Measurements from ENCODE around the gene LRRC8C.

LRRC8C gene

DNA sequence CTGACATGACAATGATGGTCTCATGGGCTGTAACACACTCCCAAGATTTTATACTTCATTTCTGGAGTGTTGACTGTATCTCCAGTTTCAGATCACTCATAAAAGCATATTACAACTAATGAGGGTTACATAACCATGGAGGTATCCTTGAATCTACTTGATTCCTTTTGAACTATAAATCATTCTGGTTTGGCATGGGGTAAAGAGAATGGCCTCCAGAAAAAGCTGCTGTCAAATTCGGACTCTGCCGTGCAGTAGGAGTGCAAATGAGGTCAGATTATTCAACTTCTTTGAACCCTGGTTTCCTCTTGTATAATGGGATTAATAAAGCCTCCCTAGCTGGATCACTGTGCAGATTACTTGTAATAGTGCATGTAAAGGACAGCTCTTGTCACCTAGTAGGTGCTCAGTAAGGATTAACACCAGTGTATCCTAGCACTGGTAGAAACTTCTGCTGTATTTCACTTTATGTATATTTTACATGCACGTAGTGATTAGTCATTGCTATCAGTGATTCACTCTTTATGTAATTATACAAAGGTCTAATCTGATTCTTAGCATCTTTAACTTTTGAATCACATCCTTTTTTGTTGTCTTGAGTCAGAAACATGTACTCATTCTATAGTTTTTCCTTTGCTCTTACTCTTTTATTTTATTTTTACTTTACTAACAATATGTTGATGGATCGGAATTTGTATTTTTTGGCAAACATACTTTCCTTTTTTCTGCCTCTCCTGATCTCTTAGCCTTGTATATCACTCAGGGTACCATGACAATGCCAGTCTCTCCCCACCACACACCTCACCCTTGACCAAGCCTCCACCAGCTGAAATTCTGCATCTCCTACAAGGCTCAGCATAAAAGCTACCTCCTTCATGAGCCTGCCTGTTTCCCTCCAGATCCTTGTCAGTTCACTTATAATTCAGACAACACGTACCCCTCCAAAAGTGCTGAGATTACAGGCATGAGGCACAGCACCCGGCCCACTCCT is 3.2 kb downstream of the LRRC8C start:
- no peak for DNase-seq

DNA sequence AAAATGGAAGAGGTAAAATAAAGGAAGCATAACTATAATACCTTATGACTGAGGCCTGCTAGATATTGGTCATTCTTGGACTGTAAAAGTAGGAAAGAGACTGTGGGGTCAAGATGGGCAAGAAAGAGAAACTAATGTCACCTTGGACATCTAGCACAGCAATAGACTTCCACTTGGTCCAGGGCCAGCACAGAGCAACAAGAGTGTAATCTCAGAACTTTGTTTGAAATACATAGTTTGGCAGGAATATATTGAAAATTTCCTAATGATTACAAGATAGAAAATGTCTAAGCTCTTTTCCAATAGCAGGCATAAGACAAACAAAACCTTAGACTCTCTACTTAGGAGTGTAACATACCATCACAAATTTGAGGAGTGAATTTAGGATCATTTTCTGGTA is 4.6 kb downstream of the LRRC8C start:
- DNase-seq, result no peak

DNA sequence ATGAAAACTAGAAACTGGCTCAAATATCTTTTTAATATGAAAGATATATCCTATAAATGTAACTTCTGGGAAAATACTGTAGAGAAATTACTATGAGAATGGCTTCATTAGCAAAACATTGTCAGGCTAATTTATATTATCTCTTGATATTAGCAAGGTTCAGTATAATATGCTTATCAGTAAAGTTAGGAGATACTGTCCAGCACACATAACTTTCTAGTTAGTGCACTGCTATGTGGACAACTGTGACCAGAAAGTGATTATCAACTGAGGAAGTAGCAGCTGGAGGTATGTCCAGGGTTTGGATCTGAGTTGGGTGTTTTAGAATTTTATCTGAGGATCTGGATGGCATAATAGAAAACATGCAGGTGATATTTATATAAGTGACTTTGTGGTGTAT is 7.5 kb downstream of the LRRC8C start:
- DNase-seq, result no peak

DNA sequence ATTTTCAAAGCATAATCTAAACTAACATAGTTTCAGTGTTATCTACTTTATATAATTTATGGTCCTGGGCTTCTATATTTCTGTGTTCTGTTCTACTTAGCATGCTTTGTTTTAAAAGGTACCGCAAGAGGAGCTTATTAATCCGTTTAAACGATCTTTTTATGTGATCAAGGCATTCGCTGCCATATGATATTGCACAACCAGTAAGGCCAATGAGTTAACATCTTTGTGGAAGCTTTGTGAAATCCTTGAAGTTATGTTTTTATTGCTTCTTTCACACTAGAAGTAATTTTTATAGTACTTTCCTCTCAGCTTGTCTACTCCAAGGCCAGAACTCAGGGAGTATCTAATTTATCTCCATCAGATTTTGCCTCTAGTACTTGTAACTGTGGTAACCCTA is 8.9 kb downstream of the LRRC8C start:
- DNase-seq, result no peak

DNA sequence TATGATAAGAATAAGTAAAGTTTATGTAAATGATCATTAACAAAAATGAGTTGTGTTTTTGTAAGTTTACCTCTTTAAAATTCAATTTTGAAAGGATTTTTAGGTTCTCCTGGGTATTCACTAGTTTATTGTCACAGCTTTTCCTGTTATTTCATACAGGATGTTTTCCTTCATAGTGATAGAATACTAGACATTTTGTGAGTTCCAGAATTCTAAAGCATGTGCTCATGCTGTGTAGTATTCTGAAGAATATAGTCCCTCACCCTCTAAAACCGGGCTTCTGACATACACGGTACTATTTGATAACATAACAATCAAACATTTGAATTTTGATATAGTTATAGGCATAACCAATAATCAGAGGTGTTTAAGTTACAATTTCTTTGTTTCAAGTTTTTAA is 10.7 kb downstream of the LRRC8C start:
- no peak for DNase-seq

DNA sequence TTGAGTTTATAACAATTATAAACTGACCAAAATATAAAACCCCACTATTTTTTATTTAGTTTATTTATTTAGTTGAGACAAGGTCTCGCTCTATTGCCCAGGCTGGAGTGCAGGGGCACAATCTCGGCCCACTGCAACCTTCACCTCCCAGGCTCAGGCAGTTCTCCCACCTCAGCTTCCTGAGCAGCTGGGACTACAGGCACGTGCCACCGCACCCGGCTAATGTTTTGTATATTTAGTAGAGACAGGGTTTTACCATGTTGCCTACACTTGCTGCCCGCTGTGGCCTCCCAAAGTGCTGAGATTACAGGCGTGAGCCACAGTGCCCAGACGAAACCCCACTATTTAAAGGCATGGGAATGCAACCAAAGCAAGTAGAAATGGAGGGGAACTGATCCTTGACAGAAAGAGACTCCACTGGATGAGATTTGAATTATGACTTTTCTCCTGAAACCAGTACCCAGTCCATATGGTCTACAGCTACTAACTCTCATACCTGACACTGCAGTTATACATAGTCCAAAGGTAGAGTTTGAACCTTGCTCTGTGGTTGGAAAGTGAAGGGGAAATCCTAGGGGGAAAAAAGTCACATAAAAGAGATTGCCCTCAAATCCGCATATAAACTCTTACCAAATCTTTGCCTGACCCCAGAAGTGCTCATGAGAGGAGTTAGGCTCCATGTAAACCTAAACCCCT is 11.3 kb downstream of the LRRC8C start:
- DNase-seq, result no peak

DNA sequence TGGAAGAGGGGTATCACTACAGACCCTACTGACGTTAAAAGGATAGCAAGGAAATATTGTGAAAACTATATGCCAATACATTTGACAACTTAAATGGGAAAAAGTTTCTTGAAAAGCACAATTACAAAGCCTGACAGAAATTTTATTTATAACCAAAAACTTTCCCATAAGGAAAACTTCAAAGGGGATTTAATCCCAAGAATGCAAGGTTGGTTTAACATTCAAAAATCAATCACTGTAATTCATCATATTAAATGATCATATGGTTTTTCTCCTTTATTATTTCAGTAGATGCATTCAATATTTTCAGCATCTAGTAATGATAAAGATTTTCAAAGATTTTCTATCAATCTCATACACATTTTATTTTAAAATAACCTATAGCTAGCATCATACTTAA is 13.3 kb downstream of the LRRC8C start:
- no peak for DNase-seq

DNA sequence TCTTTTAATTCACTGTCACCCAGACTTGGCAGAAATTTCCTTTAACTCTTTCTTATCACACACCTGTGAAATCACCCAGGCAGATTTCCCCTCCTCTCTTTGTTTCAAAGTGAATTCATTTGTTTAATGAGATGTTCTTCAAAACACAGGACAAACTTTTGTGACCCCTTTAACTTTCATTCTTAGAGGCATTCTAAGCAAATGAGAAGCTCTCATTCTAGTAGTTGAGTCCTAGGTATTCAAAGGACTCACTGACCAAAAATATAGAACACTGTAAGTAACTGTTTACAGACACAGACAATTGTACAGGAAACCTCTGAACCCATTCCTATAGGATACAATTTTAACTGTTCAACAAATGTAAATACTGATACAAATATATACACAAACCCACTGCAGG is 16.9 kb downstream of the LRRC8C start:
- DNase-seq, result no peak

DNA sequence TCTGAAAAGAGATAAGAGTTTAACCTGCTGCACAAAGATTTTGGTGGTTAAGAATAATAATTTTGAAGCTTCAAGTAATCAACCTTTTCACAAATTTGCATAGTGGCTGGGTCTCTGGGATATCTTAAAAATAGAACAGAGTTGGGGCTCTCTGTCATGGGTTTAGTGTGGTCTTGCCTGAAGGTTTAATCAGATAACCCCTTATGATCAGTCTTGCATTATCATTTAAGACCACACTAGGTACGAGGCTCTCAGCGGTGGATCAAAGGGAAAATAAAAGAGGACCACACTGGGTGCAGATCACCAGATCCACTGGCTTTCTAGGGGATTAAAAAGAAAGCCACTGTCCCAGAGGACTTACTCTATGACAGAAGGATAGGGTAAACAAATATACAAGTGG is 19.5 kb downstream of the LRRC8C start:
- no peak for DNase-seq

DNA sequence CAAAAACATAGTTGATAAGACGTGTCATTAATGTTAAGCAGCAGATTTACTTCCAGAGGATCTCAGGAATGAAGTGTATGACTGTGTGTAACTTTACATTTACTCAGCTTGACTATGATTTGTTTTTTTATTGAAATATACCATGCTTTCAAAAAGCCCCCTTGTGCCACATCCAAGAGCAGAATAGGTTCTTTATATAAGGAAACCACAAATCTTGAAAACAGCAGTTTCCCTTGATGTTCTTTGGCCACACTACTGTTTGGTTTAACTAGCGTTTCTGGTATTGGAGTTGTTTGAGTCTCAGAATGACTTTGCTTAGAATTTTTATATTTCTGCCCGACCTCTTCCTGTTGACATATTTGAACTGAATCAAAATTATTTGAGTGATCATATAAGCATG is 25.0 kb downstream of the LRRC8C start:
- no peak for DNase-seq

DNA sequence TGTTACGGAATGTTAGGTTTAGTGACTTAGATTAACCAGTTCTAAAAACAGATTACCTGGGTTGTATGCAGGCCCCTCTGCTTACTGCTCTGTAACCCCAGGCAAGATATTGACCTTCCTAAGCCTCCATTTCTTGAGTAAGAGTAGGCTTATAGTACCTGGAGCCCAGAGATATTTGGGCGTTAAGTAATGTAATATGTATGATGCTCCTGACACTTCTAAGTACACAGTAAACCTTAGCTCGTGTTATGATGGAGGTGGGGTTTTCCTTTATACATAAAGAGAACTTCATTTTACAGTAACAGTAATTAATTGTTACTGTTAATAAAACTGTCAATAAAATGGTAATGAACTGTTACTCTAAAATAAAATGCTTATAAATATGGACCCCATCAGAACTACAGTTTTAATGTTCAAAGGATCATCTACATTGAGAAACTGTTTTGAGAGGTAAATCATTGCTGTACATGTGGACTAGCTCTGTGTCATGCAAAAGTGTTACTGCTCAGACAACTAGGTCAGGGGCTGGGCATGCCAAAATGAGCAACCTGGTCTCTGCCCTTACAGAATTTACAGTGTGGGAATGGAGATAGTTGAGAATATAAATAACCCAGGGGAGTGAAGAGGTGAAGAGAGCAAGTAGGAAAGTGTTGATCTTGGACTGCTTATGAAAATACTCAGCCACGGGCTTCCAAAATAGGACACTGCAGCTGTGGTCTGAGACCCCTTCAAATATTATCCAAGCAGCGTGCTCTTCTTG is 26.6 kb downstream of the LRRC8C start:
- DNase-seq, result no peak

DNA sequence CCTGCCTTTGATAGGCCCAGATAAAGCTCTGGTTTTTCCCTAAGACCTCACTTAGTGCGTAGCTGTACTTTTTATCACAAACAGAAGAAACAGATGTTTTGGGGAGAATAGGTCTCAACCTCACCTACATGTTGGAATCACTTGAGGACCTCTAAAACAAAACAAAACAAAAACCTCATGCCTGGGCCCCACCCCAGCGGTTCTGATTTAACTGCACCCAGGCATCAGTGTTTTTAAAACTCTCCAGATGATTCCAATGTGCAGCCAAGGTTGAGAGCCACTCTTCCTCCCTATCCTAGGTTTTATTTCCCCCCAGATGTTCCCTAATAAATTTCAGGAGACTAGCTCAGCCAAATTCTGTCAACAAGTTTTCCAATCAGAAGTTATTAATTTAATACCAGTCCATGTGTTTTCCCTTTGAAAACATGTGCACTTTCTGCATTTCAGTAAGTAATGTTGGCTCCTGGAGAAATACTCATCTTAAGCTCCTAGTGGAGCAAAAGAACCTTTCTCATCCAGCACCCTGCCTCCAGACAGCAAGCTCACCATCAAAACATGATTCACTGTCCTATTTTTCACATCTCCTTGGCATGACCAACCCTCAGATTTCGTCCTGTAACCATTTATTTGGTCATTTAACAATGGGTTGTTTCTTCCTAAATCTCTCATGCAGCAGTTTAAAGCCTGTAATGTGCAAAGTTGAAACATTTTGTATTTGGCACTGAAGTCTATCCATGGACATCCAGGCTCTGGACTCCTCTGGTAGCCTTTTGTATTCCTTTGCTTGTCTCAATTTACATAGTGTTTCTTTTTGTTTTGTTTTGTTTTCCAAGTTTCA is 27.5 kb downstream of the LRRC8C start:
- DNase-seq, result no peak

DNA sequence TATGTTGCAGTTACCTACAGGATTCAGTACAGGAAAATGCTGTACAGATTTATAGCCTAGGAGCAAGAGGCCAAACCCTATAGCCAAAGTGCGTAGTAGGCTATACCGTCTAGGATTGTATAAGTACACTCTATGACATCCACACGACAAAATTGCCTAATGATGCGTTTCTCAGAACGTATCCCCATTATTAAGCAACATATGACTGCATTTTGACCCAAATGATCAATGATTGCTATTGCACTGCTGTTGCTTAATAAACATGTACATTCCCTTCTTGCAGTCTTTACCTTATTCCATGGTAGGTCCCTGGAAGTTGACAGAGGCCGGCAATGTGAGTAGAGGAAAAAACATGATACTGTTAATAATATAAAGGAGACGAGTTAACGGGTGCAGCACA is 33.0 kb downstream of the LRRC8C start:
- no peak for DNase-seq

DNA sequence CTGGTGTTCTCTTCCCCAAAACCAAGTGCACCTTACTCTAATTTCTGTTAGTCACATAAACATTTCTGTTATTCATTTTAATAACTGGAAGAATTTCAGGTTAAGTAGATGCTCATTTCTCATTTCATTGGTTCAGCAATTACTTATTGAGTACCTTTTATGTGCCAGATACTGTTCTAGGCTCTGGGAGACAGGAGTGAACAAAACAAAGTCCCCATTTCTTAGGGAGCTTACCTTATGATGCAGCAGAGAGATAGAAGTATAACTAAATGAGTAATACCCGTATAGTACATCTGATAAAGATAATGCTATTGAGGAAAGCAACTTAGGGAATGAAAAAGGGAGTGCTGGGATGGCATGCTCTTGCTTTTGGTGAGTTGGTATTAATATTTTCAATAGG is 33.7 kb downstream of the LRRC8C start:
- no peak for DNase-seq

DNA sequence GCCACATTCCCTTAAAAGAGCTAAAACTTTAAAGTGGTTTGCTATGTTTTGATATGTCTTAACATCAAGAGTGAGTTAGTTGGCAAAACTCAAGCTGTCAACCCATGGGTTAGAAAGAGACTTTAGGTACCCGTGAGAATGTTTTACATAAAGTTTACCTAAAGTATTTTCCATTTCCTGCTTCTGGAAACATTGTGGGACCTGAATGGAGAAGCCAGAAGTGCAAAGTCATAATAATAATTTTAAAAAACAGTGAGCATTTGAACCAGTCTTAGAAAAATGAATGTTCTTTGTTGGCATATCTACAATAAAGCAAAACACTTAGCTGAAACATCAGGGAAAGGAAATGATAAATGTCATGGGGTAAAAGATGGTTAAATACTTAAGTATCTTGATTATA is 34.8 kb downstream of the LRRC8C start:
- no peak for DNase-seq

DNA sequence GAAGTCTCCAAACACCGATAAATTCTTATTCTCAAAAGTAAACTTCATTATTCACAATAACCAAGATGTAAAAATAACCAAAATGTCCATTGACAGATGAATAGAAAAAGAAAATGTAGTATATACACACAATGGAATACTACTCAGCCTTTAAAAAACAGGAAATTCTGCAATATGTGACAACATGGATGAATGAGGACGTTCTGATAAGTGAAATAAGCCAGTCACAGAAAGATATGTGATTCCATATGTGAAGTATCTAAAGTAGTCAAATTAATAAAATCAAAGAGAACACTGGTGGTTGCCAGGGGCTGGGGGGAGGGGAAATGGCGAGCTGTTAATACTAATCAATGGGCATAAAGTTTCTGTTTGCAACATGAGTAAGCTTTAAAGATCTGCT is 36.0 kb downstream of the LRRC8C start:
- DNase-seq, result no peak

DNA sequence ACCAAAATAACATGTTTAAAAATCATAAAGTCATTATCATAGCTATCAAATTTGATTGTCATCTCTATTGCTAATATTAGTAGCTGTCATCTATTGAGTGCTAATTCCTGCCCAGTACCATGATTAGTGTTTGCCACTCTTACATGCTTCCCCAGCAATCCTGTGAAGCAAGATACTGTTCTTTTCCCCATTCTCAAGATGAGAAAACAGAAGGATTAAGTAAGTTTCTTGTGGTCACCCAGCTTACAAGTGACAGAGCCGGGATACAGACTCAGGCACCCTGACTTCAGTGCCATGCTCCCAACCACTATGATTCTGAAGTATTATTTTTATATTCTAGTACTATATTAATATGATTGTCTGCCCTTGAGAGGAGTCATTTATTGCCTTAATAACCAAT is 36.5 kb downstream of the LRRC8C start:
- no peak for DNase-seq

DNA sequence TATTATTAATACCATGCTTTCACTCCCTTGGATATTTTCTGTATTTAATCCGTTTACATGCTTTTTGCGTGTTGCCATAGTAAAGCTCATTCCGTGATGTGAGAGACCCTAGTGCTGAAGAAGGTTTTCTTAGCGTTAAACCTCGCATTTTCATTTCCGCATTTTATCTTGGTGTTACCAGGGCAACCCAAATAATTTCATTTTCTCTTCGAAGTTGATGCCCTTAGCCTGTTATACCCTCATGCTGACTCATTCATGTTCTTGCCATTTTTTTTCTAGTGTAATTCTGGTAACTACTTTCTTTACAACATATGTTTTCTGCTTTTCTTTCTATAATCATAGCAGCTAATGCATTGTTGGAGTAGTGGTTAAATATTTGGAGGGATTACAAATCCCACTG is 37.2 kb downstream of the LRRC8C start:
- DNase-seq, result no peak

DNA sequence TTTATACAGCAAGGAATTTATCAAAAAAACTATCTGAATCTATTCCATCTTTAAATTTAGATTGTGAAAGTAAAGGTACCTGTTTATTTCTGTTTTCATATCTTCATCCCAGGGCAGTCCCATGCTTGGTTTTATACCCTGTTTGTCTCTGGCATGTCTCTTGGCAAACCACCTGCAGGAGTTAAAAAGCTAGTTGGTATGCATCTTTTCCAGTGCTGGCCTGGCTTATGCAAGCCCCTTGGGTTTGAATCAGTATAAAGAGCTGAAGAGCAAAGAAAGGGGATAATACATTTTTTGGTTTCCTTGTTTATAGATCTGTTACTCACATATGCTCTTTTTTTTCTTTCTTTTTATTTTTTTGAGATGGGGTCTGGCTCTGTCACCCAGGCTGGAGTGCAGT is 37.8 kb downstream of the LRRC8C start:
- DNase-seq, result no peak

DNA sequence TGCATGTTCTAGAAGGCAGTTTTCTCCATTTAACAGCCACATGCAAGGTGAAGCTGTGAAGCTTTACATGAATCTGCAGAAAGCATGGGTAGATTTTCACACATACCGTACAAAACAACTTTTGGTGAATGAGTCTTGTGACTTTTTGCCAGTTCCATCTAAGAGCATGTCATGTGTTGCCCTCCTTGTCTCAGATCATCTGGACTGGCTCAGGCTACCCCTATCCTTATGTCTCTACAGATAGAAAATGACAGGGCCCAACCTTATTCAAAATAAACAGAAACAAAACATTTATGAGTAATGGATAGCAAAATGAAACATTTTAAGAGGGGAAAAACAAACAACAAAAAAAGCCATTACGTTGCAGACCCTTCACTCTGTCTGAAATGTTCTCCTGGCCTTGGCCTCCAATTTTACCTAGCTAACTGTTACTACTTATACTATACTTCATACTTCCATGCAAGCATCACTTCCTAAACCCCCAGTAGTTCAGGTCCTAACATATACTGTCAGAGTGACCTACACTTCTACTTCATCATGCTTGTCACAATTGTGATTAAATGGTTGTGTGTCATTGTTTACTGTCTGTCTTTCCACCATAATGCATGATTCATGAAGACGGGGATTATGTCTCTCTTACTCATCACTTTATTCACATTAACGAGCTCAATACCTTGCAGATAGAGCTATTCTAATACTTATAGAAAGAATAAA is 39.0 kb downstream of the LRRC8C start:
- DNase-seq, result no peak

DNA sequence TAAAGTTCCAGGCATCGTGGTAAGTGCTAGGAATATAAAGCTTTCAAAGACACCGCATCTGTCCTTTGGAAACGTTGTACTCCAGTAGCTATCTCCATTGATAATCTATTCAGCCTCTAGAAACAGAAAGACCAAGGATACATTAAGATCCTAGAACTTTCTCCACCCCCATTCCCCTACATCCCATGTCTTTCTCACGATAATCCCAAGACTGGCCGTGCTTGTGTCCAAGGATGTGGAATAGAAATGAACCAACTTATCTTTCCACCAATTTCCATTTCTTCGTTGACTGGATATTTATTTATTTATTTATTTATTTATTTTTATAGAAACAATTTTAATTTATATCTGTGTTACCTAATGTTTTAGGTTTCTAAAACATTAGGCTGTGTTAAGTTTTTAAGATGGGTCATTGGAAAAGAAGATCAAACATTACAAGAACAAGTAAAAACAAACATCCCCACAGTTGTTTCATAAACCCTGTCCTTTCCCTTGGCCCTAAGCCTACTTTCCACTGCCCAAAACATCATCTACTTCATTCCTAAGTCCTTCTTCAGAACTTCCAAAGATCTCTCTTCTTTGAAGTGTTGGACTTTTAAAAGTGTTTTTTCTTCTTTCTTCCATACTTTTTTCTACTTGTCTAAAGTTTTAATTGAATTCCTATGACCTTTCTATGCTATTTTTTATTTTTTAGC is 39.7 kb downstream of the LRRC8C start:
- no peak for DNase-seq
